GM18507 (cell line): ENCODE results near the gene ENO3.
"Not testable (repeated sequence)": the region's sequence is repeated elsewhere in the genome, so short reads cannot be mapped to it uniquely, and the experiment has no call there.

Source experiments
- DNase-seq: peaks from one replicate; pipeline ENCODE4 v3.0.0; 2011; ENCODE audit warnings: low read depth; ENCODE audit not compliant: insufficient read length; ENCODE audit errors: extremely low spot score
- FAIRE-seq: peaks from 2 replicates; lab custom pipeline; 2011; peaks lifted over from hg19 to GRCh38; lab: Jason Lieb, UNC

ENO3 gene

GRCh38 chr17:4950746-4951204 is at the start of gene ENO3:
TSS of gene ENO3 (plus strand) at chr17:4951119. CDS start at chr17:4951830, 711 bp downstream.
- FAIRE-seq = peak; percentile 18
- DNase-seq = no peak

GRCh38 chr17:4901648-4902344 is 49.1 kb upstream of the ENO3 start:
- FAIRE-seq (no peak), DNase-seq (no peak)

- FAIRE-seq (no peak), DNase-seq (no peak)
These were observed 48.4 kb upstream of the ENO3 start for GRCh38 chr17:4902540-4902939.

- DNase-seq = no peak
- peak; percentile 90 for FAIRE-seq
These were observed 47.7 kb upstream of the ENO3 start, which contains the start of gene CHRNE for GRCh38 chr17:4903051-4903818. TSS of gene CHRNE (minus strand) at chr17:4903098. CDS start at chr17:4903063, 35 bp downstream.

GRCh38 chr17:4906642-4907041 is 44.3 kb upstream of the ENO3 start:
- not testable (repeated sequence) for FAIRE-seq, DNase-seq

GRCh38 chr17:4908301-4908700 is 42.6 kb upstream of the ENO3 start:
- DNase-seq (no peak), FAIRE-seq (no peak)

- DNase-seq (peak; percentile 67), FAIRE-seq (peak; percentile 92)
These were observed 42.0 kb upstream of the ENO3 start for GRCh38 chr17:4908711-4909496.

- FAIRE-seq = no peak
- DNase-seq = no peak
These were observed 36.9 kb upstream of the ENO3 start for GRCh38 chr17:4913994-4914393.

GRCh38 chr17:4914551-4914950 is 36.4 kb upstream of the ENO3 start:
- not testable (repeated sequence) for FAIRE-seq, DNase-seq

GRCh38 chr17:4919511-4920047 is 31.3 kb upstream of the ENO3 start:
- no peak for DNase-seq
- FAIRE-seq = no peak

GRCh38 chr17:4920351-4921048 is 30.4 kb upstream of the ENO3 start:
- no peak for FAIRE-seq
- DNase-seq = no peak

GRCh38 chr17:4921320-4921719 is 29.6 kb upstream of the ENO3 start:
- FAIRE-seq (no peak), DNase-seq (no peak)

- FAIRE-seq, DNase-seq: not testable (repeated sequence)
These were observed 24.2 kb upstream of the ENO3 start for GRCh38 chr17:4926577-4927335.

GRCh38 chr17:4928881-4929280 is 22.0 kb upstream of the ENO3 start:
- no peak for FAIRE-seq
- no peak for DNase-seq

- FAIRE-seq (peak; percentile 66), DNase-seq (no peak)
These were observed 19.0 kb upstream of the ENO3 start, which contains the start of gene GP1BA for GRCh38 chr17:4931963-4932362. TSS of gene GP1BA (plus strand) at chr17:4932277. CDS start at chr17:4932605, 328 bp downstream.

GRCh38 chr17:4932756-4933155 is 18.2 kb upstream of the ENO3 start:
- FAIRE-seq = no peak
- DNase-seq = no peak

GRCh38 chr17:4933646-4934045 is 17.3 kb upstream of the ENO3 start:
- DNase-seq (no peak), FAIRE-seq (no peak)
